Panc1 (cell line): ENCODE results near the gene MPV17L. TPM values are rescaled to one million over a fixed set of nuclear protein-coding genes. Genes with fewer than 3 reads are reported as not detected.

Experiments used
- ATAC-seq: fragments of 200-7000 bp; cut with Tn5 transposase; 2 replicates; pipeline ENCODE4 v1.9.1; 2020; ENCODE audit warnings: mild to moderate bottlenecking, moderate library complexity
- BruUV-seq: library from RNA; stranded (reverse); fragments of 400-500 nt; replicated peaks from 2 replicates; lab custom pipeline; 2021; lab: Mats Ljungman, UMichigan
- CTCF ChIA-PET: fragments of 300-600 bp; sonication (Branson Sonifier 250); formaldehyde crosslinking; loops from one replicate; lab custom pipeline; 2022; ENCODE audit warnings: antibody characterized with exemption; lab: Charles Lee
- POLR2A ChIA-PET: fragments of 300-600 bp; sonication (Branson Sonifier 250); formaldehyde crosslinking; loops from one replicate; lab custom pipeline; 2022; ENCODE audit warnings: antibody characterized with exemption; lab: Charles Lee
- DNase-seq: peaks from one replicate; pipeline ENCODE4 v3.0.0-alpha.2; 2010; ENCODE audit warnings: low read depth, low spot score
- H3K27ac ChIP-seq: 2 replicates; pipeline ENCODE4 v1.5.1; 2011; ENCODE audit warnings: mild to moderate bottlenecking, low read length, inconsistent platforms
- H3K27me3 ChIP-seq: fragments of 200-500 bp; sonication (Bioruptor generic); 2 replicates; pipeline ENCODE4 v1.6.0; 2014; ENCODE audit warnings: low read length, inconsistent platforms; ENCODE audit not compliant: control insufficient read depth, insufficient read depth
- H3K36me3 ChIP-seq: fragments of 200-500 bp; sonication (Bioruptor generic); 2 replicates; pipeline ENCODE4 v1.5.1; 2014; ENCODE audit warnings: inconsistent platforms, mild to moderate bottlenecking, low read length, moderate library complexity; ENCODE audit not compliant: control insufficient read depth, insufficient read depth
- H3K4me1 ChIP-seq: 2 replicates; pipeline ENCODE4 v1.5.1; 2011; ENCODE audit warnings: inconsistent platforms, mild to moderate bottlenecking, low read length, moderate library complexity; ENCODE audit not compliant: control insufficient read depth, insufficient read depth
- H3K4me3 ChIP-seq, 2 experiments: 2 replicates each; pipeline ENCODE4 v1.5.1; 2011 to 2012; ENCODE audit warnings: low read depth in 2 of 2, low read length in 2 of 2, mild to moderate bottlenecking in 2 of 2, inconsistent platforms in 1 of 2, moderate library complexity in 1 of 2
- H3K9me3 ChIP-seq: fragments of 200-500 bp; sonication (Bioruptor generic); 2 replicates; pipeline ENCODE4 v1.5.1; 2014; ENCODE audit warnings: low read depth, mild to moderate bottlenecking, inconsistent platforms, low read length, moderate library complexity; ENCODE audit not compliant: control insufficient read depth, insufficient read depth
- CTCF ChIP-seq: fragments of 450-650 bp; IDR thresholded peaks from 2 replicates; pipeline ENCODE4 v1.5.1; 2017; ENCODE audit warnings: mild to moderate bottlenecking
- POLR2AphosphoS5 ChIP-seq: IDR thresholded peaks from 2 replicates; pipeline ENCODE4 v1.6.1; 2012; ENCODE audit warnings: mild to moderate bottlenecking, low read depth, low read length, moderate library complexity
- REST ChIP-seq, 2 experiments: IDR thresholded peaks; 2 replicates each; pipeline ENCODE4 v1.6.1; 2011 to 2012; ENCODE audit warnings: low read depth in 2 of 2, control low read depth in 1 of 2, low read length in 1 of 2, mild to moderate bottlenecking in 1 of 2, moderate library complexity in 1 of 2; ENCODE audit not compliant: insufficient read depth in 1 of 2
- SIN3A ChIP-seq: IDR thresholded peaks from 2 replicates; pipeline ENCODE4 v1.6.1; 2012; ENCODE audit warnings: low read depth, mild to moderate bottlenecking, low read length, moderate library complexity, borderline replicate concordance; ENCODE audit not compliant: insufficient read depth
- TCF7L2 ChIP-seq: IDR thresholded peaks from 2 replicates; pipeline ENCODE4 v1.6.1; 2011; ENCODE audit warnings: mild to moderate bottlenecking, low read depth, low read length, inconsistent platforms
- in situ Hi-C: cut with HindIII; loops from 2 replicates; pipeline ENCODE4 v1.10.0; 2016; ENCODE audit warnings: low sequenced_read_pairs, low pct_unique_long_range_greater_than_20kb
- intact Hi-C: fragments of 100-400 bp; cut with micrococcal nuclease; formaldehyde crosslinking; loops from one replicate; pipeline ENCODE4 v1.10.0; 2022; ENCODE audit not compliant: unreplicated experiment
- total RNA-seq: library from RNA; stranded (reverse); gene quantifications from one replicate; pipeline ENCODE4 v1.2.1, GENCODE V29; 2021; ENCODE audit not compliant: unreplicated experiment

MPV17L gene
- total RNA-seq, 1 experiment from 2014 or later: 10.4 TPM

- DNase-seq (no peak), ATAC-seq (no peak)
- CTCF ChIA-PET: no interaction called here
- TF ChIP-seq REST (IDR thresholded peaks at IDR 0.05; ENCODE audit: insufficient read depth in 1 of 2, low read depth in 2 of 2, low read length in 1 of 2) (no peak), CTCF (no peak), SIN3A (no peak), POLR2AphosphoS5 (no peak)
- Histone ChIP-seq H3K9me3 (peaks cover 6% of the 10 kb centered on the region; the same call in 1 of the 2 replicates), H3K4me1 (peaks cover 15% of the 10 kb centered on the region), H3K27ac (no peak overlapping the region), H3K4me3 (no peak overlapping the region), H3K36me3 (no peaks in the 10 kb centered on the region), H3K27me3 (no peaks in the 10 kb centered on the region)
- in situ Hi-C loops (no loop called here), intact Hi-C loops (no loop called here)
- BruUV-seq: TSS peak; percentile 17
- POLR2A ChIA-PET: no interaction called here
These were observed 49.9 kb downstream of the MPV17L start for GRCh38 chr16:15445450-15445849.

GRCh38 chr16:15446901-15447300, 51.3 kb downstream of the MPV17L start:
- intact Hi-C loops: no loop called here
- TF ChIP-seq SIN3A (no peak), POLR2AphosphoS5 (no peak), TCF7L2 (no peak), REST (IDR thresholded peaks at IDR 0.05; ENCODE audit: insufficient read depth in 1 of 2, low read depth in 2 of 2, low read length in 1 of 2) (no peak), CTCF (no peak)
- H3K27me3 ChIP-seq: no peaks in the 10 kb centered on the region
- H3K9me3 ChIP-seq: peaks cover 6% of the 10 kb centered on the region; the same call in 1 of the 2 replicates
- in situ Hi-C loops: no loop called here
- no peaks in the 10 kb centered on the region for H3K36me3 ChIP-seq
- H3K27ac ChIP-seq: no peak overlapping the region
- ATAC-seq (no peak), DNase-seq (no peak)
- BruUV-seq: no TSS peak
- peaks cover 5% of the 10 kb centered on the region; the same call in 1 of the 2 replicates for H3K4me1 ChIP-seq
- no peak overlapping the region for H3K4me3 ChIP-seq
- CTCF ChIA-PET: no interaction called here
- POLR2A ChIA-PET: no interaction called here
